ENCODE measurements around the gene RELN.
"Not testable (repeated sequence)": the region's sequence is repeated elsewhere in the genome, so short reads cannot be mapped to it uniquely, and the experiment has no call there.

The RELN gene

GRCh38 chr7:103940382-103941268 lies 48.8 kb downstream of the RELN start:
- DNase-seq, result no peak

- no peak for DNase-seq
These were observed 51.8 kb downstream of the RELN start for GRCh38 chr7:103937680-103938079.

GRCh38 chr7:103936558-103936957 lies 52.9 kb downstream of the RELN start:
- DNase-seq, result no peak

- no peak for DNase-seq
These were observed 55.0 kb downstream of the RELN start for GRCh38 chr7:103934508-103934907.

- DNase-seq, result no peak
These were observed 57.1 kb downstream of the RELN start for GRCh38 chr7:103932389-103932788.

GRCh38 chr7:103929901-103930311 lies 59.6 kb downstream of the RELN start:
- no peak for DNase-seq

- no peak for DNase-seq
These were observed 60.9 kb downstream of the RELN start for GRCh38 chr7:103928581-103928980.

- DNase-seq, result no peak
These were observed 65.3 kb downstream of the RELN start for GRCh38 chr7:103924184-103924583.

- no peak for DNase-seq
These were observed 67.1 kb downstream of the RELN start for GRCh38 chr7:103922407-103922806.

GRCh38 chr7:103921692-103922091 lies 67.8 kb downstream of the RELN start:
- no peak for DNase-seq

- DNase-seq, result no peak
These were observed 70.1 kb downstream of the RELN start for GRCh38 chr7:103919272-103919868.

GRCh38 chr7:103918631-103919271 lies 70.7 kb downstream of the RELN start:
- no peak for DNase-seq

GRCh38 chr7:103915680-103916357 lies 73.6 kb downstream of the RELN start:
- no peak for DNase-seq

- DNase-seq, result no peak
These were observed 75.1 kb downstream of the RELN start for GRCh38 chr7:103914147-103914899.

GRCh38 chr7:103912891-103913605 lies 76.4 kb downstream of the RELN start:
- no peak for DNase-seq

- DNase-seq, result not testable (repeated sequence)
These were observed 78.4 kb downstream of the RELN start for GRCh38 chr7:103911015-103911414.

- DNase-seq, result no peak
These were observed 83.5 kb downstream of the RELN start for GRCh38 chr7:103905997-103906396.

GRCh38 chr7:103902917-103903316 lies 86.5 kb downstream of the RELN start:
- no peak for DNase-seq

GRCh38 chr7:103896826-103897225 lies 92.6 kb downstream of the RELN start:
- not testable (repeated sequence) for DNase-seq

GRCh38 chr7:103894656-103895596 lies 94.5 kb downstream of the RELN start:
- no peak for DNase-seq

GRCh38 chr7:103893350-103893749 lies 96.1 kb downstream of the RELN start:
- DNase-seq, result no peak
